GM19240 (cell line): ENCODE measurements around the gene WDFY4.
"Not testable (repeated sequence)": the region's sequence is repeated elsewhere in the genome, so short reads cannot be mapped to it uniquely, and the experiment has no call there.

Experiments
- DNase-seq: peaks from one replicate; pipeline ENCODE4 v3.0.0; 2011; ENCODE audit warnings: low spot score; ENCODE audit not compliant: insufficient read length

The WDFY4 gene, protein sequence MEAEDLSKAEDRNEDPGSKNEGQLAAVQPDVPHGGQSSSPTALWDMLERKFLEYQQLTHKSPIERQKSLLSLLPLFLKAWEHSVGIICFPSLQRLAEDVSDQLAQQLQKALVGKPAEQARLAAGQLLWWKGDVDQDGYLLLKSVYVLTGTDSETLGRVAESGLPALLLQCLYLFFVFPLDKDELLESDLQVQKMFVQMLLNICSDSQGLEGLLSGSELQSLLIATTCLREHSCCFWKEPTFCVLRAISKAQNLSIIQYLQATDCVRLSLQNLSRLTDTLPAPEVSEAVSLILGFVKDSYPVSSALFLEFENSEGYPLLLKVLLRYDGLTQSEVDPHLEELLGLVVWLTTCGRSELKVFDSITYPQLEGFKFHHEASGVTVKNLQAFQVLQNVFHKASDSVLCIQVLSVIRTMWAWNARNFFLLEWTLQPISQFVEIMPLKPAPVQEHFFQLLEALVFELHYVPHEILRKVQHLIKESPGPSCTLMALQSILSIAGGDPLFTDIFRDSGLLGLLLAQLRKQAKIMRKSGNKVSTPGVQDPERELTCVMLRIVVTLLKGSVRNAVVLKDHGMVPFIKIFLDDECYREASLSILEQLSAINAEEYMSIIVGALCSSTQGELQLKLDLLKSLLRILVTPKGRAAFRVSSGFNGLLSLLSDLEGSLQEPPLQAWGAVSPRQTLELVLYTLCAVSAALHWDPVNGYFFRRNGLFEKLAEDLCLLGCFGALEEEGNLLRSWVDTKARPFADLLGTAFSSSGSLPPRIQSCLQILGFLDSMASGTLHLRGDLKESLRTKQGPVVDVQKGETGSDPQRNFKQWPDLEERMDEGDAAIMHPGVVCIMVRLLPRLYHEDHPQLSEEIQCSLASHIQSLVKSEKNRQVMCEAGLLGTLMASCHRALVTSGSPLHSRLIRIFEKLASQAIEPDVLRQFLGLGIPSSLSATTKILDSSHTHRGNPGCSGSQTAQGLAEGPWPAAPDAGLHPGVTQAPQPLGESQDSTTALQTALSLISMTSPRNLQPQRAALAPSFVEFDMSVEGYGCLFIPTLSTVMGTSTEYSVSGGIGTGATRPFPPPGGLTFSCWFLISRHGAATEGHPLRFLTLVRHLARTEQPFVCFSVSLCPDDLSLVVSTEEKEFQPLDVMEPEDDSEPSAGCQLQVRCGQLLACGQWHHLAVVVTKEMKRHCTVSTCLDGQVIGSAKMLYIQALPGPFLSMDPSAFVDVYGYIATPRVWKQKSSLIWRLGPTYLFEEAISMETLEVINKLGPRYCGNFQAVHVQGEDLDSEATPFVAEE (N-terminal part only)

GRCh38 chr10:48684792-48685623, at the start of gene WDFY4:
Gene WDFY4, plus strand, starts transcription at chr10:48684873. Its CDS starts 24,860 bp downstream, at chr10:48709733.
- peak; percentile 53 for DNase-seq

- no peak for DNase-seq
Measured at GRCh38 chr10:48634984-48635557, 49.6 kb upstream of the WDFY4 start.

GRCh38 chr10:48636231-48636630, 48.4 kb upstream of the WDFY4 start:
- no peak for DNase-seq

DNA sequence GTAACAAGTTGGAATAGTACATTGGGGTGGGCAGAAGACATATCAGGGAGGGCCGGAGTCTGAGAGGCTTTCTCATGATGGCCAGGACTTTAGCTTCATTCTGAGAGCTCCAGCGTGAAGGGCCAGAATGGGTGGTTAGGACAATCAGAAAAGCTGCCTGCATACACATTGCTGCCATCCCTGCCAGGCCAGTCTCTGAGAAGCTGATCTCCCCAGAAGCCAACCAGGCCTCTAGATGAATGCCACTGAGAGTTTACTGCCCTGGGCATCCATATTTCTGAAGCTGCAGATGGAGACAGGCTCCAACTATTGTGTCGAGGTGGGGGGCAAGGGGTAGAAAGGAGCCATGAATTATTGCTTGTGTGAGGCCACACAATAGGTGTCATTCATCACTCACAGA, 47.8 kb upstream of the WDFY4 start:
- no peak for DNase-seq

DNA sequence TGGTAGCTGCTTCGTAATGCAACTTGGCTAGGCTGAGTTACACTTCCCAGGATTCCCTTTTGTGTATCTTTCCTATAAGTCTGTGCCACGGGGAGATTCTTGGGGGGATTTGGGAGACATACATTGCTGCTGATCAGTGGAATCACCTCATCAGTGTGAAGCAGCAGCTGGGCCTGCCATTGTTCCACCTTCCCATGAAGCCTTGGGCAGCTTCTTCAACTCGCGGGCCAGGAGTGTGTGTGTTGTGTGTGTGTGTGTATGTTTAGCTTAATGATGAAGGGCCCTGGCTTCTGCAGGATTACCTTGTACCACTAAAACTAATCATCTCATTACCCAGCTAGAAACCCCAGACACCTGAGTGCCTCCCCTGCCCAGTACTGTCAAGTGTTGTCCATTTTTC, 46.5 kb upstream of the WDFY4 start:
- DNase-seq: no peak

- DNase-seq: no peak
Measured at GRCh38 chr10:48638739-48639527, 45.7 kb upstream of the WDFY4 start.

- DNase-seq: no peak
Measured at GRCh38 chr10:48639632-48640031, 45.0 kb upstream of the WDFY4 start.

- no peak for DNase-seq
Measured at GRCh38 chr10:48640326-48640725, 44.3 kb upstream of the WDFY4 start.

DNA sequence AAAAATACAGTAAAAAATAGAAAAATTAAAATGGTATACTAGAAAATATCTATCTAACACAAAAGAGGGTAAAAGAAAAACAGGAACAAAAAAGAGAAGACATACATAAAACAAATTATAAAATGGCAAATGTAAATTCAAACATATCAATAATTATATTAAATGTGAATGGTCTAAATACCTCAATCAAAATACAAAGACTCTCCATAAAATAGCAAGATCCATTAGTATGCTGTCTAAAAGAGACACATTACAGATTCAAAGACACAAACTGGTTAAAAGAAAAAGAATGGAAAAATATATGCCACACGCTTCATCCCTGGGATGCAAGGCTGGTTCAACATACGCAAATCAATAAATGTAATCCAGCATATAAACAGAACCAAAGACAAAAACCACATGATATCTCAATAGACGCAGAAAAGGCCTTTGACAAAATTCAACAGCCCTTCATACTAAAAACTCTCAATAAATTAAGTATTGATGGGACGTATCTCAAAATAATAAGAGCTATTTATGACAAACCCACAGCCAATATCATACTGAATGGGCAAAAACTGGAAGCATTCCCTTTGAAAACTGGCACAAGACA, 43.5 kb upstream of the WDFY4 start:
- DNase-seq: not testable (repeated sequence)

DNA sequence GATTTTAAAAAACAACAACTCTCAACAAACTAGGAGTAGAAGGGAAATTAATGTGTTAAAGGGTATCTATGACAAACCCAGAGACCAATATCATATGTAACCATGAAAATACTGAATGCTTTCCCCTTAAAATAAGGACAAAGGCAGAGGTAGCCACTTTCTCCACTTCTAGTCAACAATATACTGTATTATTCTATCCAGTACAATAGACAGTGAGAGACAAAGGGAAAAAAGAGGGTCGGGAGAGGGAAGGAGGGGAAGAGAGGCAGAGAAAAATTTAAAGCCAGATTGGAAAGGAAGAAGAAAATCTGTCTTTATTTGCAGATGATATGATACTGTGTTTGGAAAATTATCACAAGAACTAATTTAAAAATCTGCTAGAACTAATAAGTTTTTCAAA, 39.1 kb upstream of the WDFY4 start:
- no peak for DNase-seq

DNA sequence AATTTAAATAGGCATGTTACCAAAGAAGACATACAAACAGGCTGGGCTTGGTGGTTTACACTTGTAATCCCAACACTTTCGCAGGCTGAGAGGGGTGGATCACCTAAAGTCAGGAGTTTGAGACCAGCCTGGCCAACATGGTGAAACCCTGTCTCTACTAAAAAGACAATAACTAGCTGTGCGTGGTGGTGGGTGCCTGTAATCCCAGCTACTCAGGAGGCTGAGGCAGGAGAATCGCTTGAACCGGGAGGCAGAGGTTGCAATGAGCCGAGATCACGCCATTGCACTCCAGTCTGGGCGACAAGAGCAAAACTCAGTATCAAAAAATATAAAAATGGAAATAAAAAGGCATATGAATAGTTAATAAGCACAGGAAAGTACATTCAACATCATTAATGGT, 37.6 kb upstream of the WDFY4 start:
- not testable (repeated sequence) for DNase-seq

DNA sequence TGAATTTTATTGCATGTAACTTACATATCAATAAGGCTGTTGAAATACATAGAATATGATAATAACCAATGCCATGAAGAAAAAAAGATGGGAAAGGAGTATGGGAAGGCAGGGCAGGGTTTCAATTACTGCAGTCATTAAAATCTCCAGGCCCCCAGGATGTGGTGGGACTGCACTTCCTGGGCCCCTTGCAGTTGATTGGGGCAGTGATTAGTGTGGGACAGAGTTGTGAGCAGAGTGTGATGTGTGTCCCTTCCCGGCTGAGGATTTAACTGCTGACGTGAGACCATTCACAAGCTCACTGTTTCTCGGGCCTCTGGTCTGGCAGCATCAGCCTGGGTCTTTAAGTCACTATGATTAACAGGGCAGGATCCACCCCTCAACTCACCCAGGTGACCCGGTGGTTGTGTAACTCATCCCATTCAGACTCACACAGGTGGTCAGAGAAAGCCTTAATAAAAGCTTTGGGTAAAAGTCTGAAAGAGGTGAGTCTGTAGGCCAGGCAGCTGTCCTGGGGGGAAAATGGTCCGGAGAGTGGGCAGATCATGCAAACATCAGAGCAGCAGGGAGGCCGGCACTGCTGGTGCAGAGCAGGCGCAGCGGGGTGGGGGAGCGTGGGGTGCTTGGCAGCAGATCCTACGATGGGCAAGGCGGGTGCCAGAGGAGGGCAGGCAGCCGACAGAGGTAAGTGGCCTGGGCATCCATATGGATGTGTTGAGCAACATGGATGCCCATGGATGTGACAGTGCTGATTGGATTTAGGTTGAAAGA, 36.3 kb upstream of the WDFY4 start:
- no peak for DNase-seq

DNA sequence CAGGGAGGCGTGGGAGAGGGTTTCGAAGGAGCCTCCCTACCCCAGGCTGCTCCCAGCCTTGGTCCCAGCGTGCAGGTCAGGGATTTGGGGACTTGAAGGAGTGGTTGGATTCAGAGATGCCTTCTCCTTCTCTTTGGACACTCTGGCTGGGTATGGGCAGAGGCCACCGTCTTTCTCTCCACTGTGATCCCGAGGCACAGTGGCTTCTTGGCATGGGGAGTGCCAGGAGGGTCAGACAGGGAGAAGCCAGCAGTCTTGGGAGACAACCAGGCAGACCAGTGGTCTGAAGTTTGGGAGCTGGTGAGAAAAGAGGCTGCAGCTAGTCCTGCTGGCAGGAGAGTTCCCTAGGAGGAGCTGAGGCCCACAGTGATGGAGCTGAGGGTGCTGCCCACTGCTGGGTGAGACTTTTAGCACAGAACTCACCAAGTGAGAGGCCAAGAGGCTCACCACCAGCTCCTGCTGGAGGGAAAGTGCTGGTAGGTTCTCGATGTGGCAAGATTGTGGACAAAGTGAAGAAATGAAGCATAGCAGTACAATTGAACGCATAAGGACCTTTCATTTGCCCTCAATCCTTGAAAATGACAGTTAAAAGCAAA, 35.2 kb upstream of the WDFY4 start:
- no peak for DNase-seq

- DNase-seq: no peak
Measured at GRCh38 chr10:48651293-48651692, 33.4 kb upstream of the WDFY4 start.

DNA sequence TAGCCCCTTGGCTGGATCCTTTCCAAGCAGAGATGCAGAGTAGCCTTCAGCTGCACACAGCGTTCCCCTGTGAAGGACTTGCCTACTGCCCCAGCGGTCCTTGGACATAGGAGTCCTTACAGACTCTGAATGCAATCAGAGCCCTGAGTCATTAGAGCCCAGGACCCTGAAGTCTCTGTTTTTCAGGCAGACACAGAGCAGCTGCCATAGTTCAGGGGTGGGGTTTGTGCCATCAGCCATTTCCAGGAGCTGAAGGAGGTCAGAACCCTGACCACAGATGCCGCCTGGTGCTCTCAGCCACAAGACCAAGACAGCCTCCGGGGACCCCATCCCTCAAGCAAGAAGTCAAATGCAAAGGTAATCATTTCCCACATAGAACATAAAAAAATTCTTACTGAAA, 32.8 kb upstream of the WDFY4 start:
- DNase-seq: no peak

GRCh38 chr10:48652344-48652743, 32.3 kb upstream of the WDFY4 start:
- no peak for DNase-seq

- no peak for DNase-seq
Measured at GRCh38 chr10:48653347-48653746, 31.3 kb upstream of the WDFY4 start.
